ENCODE results near the gene TRIM2. TPM values are rescaled to one million over a fixed set of nuclear protein-coding genes. Genes with fewer than 3 reads are reported as not detected.

Gene TRIM2
- polyA plus RNA-seq (9.0 to 12.2 TPM (median 10.6 TPM) in 3 replicates), polyA minus RNA-seq (29.5 to 42.4 TPM (median 38.2 TPM) in 3 replicates)
- 1.9 TPM for polyA plus RNA-seq (2011; ENCODE audit: low read depth)
- 7.8 and 11.6 TPM in 2 replicates for polyA plus RNA-seq (2011; cell fraction: cytosol; rRNA removed)
- 11.4 and 12.4 TPM in 2 replicates for polyA plus RNA-seq (2011; cell fraction: nucleus; rRNA removed)
- polyA plus RNA-seq (2012; ENCODE audit: low replicate concordance), result 5.1 and 7.5 TPM in 2 replicates
- polyA minus RNA-seq (2011; cell fraction: cytosol; rRNA and poly(A)+ RNA removed), result 28.0 TPM
- 26.3 and 37.5 TPM in 2 replicates for polyA minus RNA-seq (2011; cell fraction: nucleus; rRNA and poly(A)+ RNA removed)

DNA sequence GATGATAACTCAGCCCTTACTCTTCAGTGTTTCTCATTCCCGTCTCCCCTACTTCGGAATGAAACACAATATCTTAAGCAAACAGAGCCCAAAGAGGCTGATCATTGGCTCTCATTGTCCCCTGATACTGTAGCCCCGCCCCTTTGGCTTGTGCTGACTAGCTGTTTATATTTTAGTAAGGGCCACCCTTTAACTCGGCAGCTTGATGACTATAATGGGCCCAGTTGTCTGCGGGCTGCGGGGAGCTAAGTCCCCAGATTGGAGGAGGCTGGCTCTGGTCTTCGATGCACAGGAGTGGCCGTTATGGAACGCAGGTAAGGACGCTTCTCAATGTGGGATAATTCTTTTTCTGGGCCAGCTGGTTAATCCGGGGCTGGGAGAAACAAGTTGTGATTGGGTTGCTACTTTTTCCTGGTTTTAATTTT, at the start of gene TRIM2:
TSS of gene TRIM2 (plus strand) at position 197 of the 425 bp plus-strand sequence. CDS start at position 285, 88 bp downstream.
- FAIRE-seq, result no peak
- no peak within 1 kb of the TSS for H2AFZ ChIP-seq (ENCODE audit: control insufficient read depth, low read length)
- no peaks in the 10 kb centered on the region for H3K79me2 ChIP-seq (ENCODE audit: control insufficient read depth, insufficient read depth, low read length)
- no peak within 1 kb of the TSS for H3K27ac ChIP-seq (ENCODE audit: control insufficient read depth, insufficient read depth, low read length)
- no peak within 1 kb of the TSS for H3K4me2 ChIP-seq (ENCODE audit: control insufficient read depth, extremely low read depth, insufficient read depth, low read depth, low read length)
- H3K9ac ChIP-seq (ENCODE audit: control insufficient read depth, extremely low read depth, insufficient read depth, low read length), result no peak within 1 kb of the TSS
- H3K9me1 ChIP-seq (ENCODE audit: control insufficient read depth, extremely low read depth, insufficient read depth, low read length), result no peaks in the 10 kb centered on the region
- H3K9me3 ChIP-seq (ENCODE audit: control insufficient read depth, low read depth, low read length), result no peaks in the 10 kb centered on the region
- no peaks in the 10 kb centered on the region for H3K27me3 ChIP-seq (ENCODE audit: control insufficient read depth, extremely low read depth, insufficient read depth, low read length)
- no peaks in the 10 kb centered on the region for H4K20me1 ChIP-seq (ENCODE audit: control insufficient read depth, extremely low read depth, insufficient read depth, low read length)
- no peak for DNase-seq (ENCODE audit: low read depth, low spot score)
- TF ChIP-seq, protein P1, sequence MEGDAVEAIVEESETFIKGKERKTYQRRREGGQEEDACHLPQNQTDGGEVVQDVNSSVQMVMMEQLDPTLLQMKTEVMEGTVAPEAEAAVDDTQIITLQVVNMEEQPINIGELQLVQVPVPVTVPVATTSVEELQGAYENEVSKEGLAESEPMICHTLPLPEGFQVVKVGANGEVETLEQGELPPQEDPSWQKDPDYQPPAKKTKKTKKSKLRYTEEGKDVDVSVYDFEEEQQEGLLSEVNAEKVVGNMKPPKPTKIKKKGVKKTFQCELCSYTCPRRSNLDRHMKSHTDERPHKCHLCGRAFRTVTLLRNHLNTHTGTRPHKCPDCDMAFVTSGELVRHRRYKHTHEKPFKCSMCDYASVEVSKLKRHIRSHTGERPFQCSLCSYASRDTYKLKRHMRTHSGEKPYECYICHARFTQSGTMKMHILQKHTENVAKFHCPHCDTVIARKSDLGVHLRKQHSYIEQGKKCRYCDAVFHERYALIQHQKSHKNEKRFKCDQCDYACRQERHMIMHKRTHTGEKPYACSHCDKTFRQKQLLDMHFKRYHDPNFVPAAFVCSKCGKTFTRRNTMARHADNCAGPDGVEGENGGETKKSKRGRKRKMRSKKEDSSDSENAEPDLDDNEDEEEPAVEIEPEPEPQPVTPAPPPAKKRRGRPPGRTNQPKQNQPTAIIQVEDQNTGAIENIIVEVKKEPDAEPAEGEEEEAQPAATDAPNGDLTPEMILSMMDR (optimal IDR thresholded peaks at IDR 0.05 in 1 of 3, IDR thresholded peaks at IDR 0.05 in 1 of 3, conservative IDR thresholded peaks at IDR 0.05 in 1 of 3; ENCODE audit: extremely low read depth in 1 of 3, insufficient read depth in 2 of 3, low read length in 3 of 3), result no peak
- TF ChIP-seq EZH2 (IDR thresholded peaks at IDR 0.05; ENCODE audit: low read length), result no peak
- no peaks in the 10 kb centered on the region for H3K4me1 ChIP-seq (ENCODE audit: control insufficient read depth, extremely low read depth, insufficient read depth, low read length)
- dilution Hi-C loops (cut with MboI; ENCODE audit: extremely low pct_ligation_motif_present, low sequenced_read_pairs), result no loop called here
- no peak within 1 kb of the TSS for H3K4me3 ChIP-seq (ENCODE audit: control insufficient read depth in 2 of 3, extremely low read depth in 1 of 3, insufficient read depth in 2 of 3, low read depth in 1 of 3, low read length in 3 of 3)
- no peaks in the 10 kb centered on the region for H3K36me3 ChIP-seq (ENCODE audit: control insufficient read depth in 2 of 2, extremely low read depth in 1 of 2, insufficient read depth in 2 of 2, low read length in 2 of 2)

DNA sequence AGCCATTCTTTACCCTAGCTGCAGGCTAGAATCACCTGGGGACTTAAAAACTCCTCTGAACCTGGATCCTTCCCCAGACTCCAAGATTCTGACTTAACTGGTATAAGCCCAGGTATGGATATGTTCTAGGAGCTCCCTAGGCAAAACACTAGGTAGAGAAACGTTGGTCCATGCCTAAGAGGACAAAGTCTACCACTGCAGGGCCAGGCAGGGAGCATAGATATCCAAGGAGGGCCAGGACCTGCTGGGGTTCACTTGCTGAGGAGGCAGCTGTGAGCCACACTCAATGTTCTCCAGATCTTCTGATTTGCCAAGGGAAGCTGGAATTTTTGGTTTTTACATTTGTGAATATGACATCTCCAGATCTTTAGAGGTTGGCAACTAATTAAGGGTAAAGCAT, 48.6 kb upstream of the TRIM2 start:
- H3K9ac ChIP-seq (ENCODE audit: control insufficient read depth, extremely low read depth, insufficient read depth, low read length), result no peak overlapping the region
- H3K4me2 ChIP-seq (ENCODE audit: control insufficient read depth, extremely low read depth, insufficient read depth, low read depth, low read length), result no peak overlapping the region
- no peaks in the 10 kb centered on the region for H3K9me1 ChIP-seq (ENCODE audit: control insufficient read depth, extremely low read depth, insufficient read depth, low read length)
- H3K4me1 ChIP-seq (ENCODE audit: control insufficient read depth, extremely low read depth, insufficient read depth, low read length), result peaks cover 19% of the 10 kb centered on the region
- no peak overlapping the region for H3K27ac ChIP-seq (ENCODE audit: control insufficient read depth, insufficient read depth, low read length)
- H2AFZ ChIP-seq (ENCODE audit: control insufficient read depth, low read length), result no peak overlapping the region
- TF ChIP-seq EZH2 (IDR thresholded peaks at IDR 0.05; ENCODE audit: low read length), result no peak
- TF ChIP-seq, protein P1 (optimal IDR thresholded peaks at IDR 0.05 in 1 of 3, IDR thresholded peaks at IDR 0.05 in 1 of 3, conservative IDR thresholded peaks at IDR 0.05 in 1 of 3; ENCODE audit: extremely low read depth in 1 of 3, insufficient read depth in 2 of 3, low read length in 3 of 3), result no peak
- dilution Hi-C loops (cut with MboI; ENCODE audit: extremely low pct_ligation_motif_present, low sequenced_read_pairs), result no loop called here
- FAIRE-seq, result no peak
- H3K36me3 ChIP-seq (ENCODE audit: control insufficient read depth in 2 of 2, extremely low read depth in 1 of 2, insufficient read depth in 2 of 2, low read length in 2 of 2), result no peaks in the 10 kb centered on the region
- H3K27me3 ChIP-seq (ENCODE audit: control insufficient read depth, extremely low read depth, insufficient read depth, low read length), result peaks cover 28% of the 10 kb centered on the region
- H3K79me2 ChIP-seq (ENCODE audit: control insufficient read depth, insufficient read depth, low read length), result no peaks in the 10 kb centered on the region
- no peak overlapping the region for H3K4me3 ChIP-seq (ENCODE audit: control insufficient read depth in 2 of 3, extremely low read depth in 1 of 3, insufficient read depth in 2 of 3, low read depth in 1 of 3, low read length in 3 of 3)
- H3K9me3 ChIP-seq (ENCODE audit: control insufficient read depth, low read depth, low read length), result no peaks in the 10 kb centered on the region
- DNase-seq (ENCODE audit: low read depth, low spot score), result no peak
- H4K20me1 ChIP-seq (ENCODE audit: control insufficient read depth, extremely low read depth, insufficient read depth, low read length), result no peaks in the 10 kb centered on the region
